ENCODE results near the gene DEFB131B.
"Not testable (repeated sequence)": the region's sequence is repeated elsewhere in the genome, so short reads cannot be mapped to it uniquely, and the experiment has no call there.

- TF ChIP-seq, protein P1, sequence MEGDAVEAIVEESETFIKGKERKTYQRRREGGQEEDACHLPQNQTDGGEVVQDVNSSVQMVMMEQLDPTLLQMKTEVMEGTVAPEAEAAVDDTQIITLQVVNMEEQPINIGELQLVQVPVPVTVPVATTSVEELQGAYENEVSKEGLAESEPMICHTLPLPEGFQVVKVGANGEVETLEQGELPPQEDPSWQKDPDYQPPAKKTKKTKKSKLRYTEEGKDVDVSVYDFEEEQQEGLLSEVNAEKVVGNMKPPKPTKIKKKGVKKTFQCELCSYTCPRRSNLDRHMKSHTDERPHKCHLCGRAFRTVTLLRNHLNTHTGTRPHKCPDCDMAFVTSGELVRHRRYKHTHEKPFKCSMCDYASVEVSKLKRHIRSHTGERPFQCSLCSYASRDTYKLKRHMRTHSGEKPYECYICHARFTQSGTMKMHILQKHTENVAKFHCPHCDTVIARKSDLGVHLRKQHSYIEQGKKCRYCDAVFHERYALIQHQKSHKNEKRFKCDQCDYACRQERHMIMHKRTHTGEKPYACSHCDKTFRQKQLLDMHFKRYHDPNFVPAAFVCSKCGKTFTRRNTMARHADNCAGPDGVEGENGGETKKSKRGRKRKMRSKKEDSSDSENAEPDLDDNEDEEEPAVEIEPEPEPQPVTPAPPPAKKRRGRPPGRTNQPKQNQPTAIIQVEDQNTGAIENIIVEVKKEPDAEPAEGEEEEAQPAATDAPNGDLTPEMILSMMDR (conservative IDR thresholded peaks at IDR 0.05) = not testable (repeated sequence)
- not testable (repeated sequence) for TF ChIP-seq ZFX (IDR thresholded peaks at IDR 0.05)
Observed at GRCh38 chr11:71842720-71843119, 35.5 kb upstream of the DEFB131B start.
